ENCODE data around the gene PDGFA. TPM values are rescaled to one million over a fixed set of nuclear protein-coding genes. Genes with fewer than 3 reads are reported as not detected.

The PDGFA gene
- total RNA-seq, 2 donors from 2014 or later = 175 to 219 TPM

DNA sequence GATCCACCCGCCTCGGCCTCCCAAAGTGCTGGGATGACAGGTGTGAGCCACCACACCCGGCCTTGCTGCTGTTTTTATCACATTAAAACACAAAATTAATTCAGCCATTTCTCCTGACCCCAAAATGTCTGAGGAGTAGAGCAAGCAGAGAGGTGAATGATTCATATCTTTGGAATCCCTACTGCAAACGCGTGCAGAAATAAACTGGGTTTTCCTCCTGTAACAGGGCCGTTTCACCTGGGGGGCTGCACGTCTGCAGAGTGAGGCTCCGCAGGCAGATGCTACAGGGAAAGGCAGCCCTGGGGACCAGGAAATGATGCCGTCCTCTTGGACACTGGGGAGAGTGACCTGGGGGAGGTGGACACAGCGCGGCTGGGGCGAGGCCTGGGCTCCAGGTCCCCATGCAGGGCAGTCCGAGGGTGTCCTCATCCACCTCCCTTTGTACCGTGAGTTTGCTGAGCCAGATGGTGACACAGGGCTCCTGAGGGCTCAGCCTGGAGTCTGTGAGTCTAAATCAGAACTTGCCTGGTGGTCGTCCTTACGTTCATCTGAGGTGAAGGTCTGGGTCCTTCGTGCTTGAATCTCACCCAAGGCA is 41.9 kb downstream of the PDGFA start:
- Histone ChIP-seq H3K4me1 (ENCODE audit: control insufficient read depth in 1 of 2, low read depth in 2 of 2) (peaks cover 0 to under 1% of the 10 kb centered on the region in 2 donors), H3K4me3 (no peak overlapping the region), H3K27ac (no peak overlapping the region), H3K36me3 (no peaks in the 10 kb centered on the region), H3K27me3 (replicated peaks; ENCODE audit: insufficient read depth) (no peaks in the 10 kb centered on the region), H3K9me3 (peaks cover 6% of the 10 kb centered on the region)
- TF ChIP-seq, protein P1, sequence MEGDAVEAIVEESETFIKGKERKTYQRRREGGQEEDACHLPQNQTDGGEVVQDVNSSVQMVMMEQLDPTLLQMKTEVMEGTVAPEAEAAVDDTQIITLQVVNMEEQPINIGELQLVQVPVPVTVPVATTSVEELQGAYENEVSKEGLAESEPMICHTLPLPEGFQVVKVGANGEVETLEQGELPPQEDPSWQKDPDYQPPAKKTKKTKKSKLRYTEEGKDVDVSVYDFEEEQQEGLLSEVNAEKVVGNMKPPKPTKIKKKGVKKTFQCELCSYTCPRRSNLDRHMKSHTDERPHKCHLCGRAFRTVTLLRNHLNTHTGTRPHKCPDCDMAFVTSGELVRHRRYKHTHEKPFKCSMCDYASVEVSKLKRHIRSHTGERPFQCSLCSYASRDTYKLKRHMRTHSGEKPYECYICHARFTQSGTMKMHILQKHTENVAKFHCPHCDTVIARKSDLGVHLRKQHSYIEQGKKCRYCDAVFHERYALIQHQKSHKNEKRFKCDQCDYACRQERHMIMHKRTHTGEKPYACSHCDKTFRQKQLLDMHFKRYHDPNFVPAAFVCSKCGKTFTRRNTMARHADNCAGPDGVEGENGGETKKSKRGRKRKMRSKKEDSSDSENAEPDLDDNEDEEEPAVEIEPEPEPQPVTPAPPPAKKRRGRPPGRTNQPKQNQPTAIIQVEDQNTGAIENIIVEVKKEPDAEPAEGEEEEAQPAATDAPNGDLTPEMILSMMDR (IDR thresholded peaks at IDR 0.05) = no peak
- DNase-seq (ENCODE audit: low spot score) (no peak), ATAC-seq (ENCODE audit: insufficient number of reproducible peaks, low FRiP score, low read depth) (no peak)

DNA sequence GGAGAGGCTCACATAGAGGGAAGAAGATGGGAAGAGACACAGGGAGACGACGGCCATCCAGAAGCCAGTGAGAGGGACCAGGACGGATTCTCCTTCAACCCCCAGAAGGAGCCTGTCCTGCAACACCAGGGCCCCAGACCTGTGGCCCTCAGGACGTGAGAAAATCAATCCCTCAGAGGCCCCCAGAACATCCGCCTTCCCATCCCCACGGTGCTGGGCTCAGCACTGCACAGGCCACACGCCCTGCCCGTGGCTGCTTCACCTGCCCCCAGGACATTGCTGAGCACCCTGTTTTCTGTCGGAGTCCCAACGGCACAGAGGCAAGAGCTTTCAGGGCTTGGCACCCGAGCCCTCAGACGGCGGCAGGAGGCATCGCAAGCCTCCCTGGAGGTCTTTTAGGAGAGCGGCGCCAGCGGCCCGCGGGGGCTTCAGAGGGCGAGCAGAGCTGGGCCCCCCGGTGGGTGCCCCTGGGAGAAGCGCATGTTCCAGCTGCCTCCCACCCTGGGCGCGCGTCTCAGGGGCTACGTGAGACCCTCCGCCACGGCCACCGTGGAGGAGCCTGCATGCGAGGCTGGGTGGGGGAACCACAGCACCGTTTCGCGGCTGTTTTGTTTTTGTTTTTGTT is 42.8 kb downstream of the PDGFA start:
- Histone ChIP-seq H3K36me3 (no peaks in the 10 kb centered on the region), H3K27me3 (replicated peaks; ENCODE audit: insufficient read depth) (no peaks in the 10 kb centered on the region), H3K4me1 (ENCODE audit: control insufficient read depth in 1 of 2, low read depth in 2 of 2) (peaks cover 4 to 7% of the 10 kb centered on the region in 2 donors), H3K27ac (no peak overlapping the region), H3K4me3 (no peak overlapping the region), H3K9me3 (peaks cover 6% of the 10 kb centered on the region)
- no peak for DNase-seq (ENCODE audit: low spot score)
- TF ChIP-seq, protein P1 (IDR thresholded peaks at IDR 0.05) = no peak
- no peak for ATAC-seq (ENCODE audit: insufficient number of reproducible peaks, low FRiP score, low read depth)

DNA sequence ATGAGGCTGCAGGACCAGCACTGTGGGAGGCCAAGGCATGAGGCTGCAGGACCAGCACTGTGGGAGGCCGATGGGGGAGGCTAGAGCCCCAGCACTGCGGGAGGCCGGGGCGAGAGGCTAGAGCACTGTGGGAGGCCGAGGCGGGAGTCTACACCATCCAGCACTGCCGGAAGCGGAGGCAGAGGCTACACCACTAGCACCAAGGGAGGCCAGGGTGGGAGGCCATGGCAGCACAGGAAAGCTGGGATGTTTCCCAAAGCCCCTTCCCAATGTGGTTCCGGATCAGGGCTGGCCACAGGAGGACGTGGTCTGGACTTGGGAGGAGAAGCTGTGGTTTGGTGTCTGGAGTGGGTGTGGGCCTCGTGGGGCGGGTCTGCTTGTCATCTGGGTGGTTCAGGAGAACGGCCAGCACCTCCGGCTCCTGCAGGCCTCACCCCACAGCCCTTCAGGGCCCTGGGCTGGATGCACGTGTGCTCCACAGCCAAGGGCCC is 43.6 kb downstream of the PDGFA start:
- no peak for ATAC-seq (ENCODE audit: insufficient number of reproducible peaks, low FRiP score, low read depth)
- Histone ChIP-seq H3K27ac (no peak overlapping the region), H3K4me1 (ENCODE audit: control insufficient read depth in 1 of 2, low read depth in 2 of 2) (peaks cover 10 to 14% of the 10 kb centered on the region in 2 donors), H3K27me3 (replicated peaks; ENCODE audit: insufficient read depth) (no peaks in the 10 kb centered on the region), H3K36me3 (no peaks in the 10 kb centered on the region), H3K9me3 (peaks cover 6% of the 10 kb centered on the region), H3K4me3 (no peak overlapping the region)
- DNase-seq (ENCODE audit: low spot score) = no peak
- TF ChIP-seq, protein P1 (IDR thresholded peaks at IDR 0.05) = no peak

DNA sequence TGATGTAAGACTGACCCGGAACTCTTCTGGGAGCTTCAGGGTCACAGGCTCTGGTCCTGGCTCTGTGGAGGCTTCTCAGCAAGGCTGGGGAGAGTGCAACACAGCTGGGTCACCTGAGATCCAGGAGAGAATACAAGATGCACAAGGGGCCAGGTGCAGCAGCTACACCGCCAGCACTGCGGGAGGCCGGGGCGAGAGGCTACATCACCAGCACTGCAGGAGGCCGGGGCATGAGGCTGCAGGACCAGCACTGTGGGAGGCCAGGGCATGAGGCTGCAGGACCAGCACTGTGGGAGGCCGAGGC is 44.3 kb downstream of the PDGFA start:
- DNase-seq (ENCODE audit: low spot score) = no peak
- Histone ChIP-seq H3K36me3 (no peaks in the 10 kb centered on the region), H3K27me3 (replicated peaks; ENCODE audit: insufficient read depth) (no peaks in the 10 kb centered on the region), H3K27ac (no peak overlapping the region), H3K4me3 (no peak overlapping the region), H3K9me3 (peaks cover 6% of the 10 kb centered on the region), H3K4me1 (ENCODE audit: control insufficient read depth in 1 of 2, low read depth in 2 of 2) (peaks cover 10 to 14% of the 10 kb centered on the region in 2 donors)
- no peak for ATAC-seq (ENCODE audit: insufficient number of reproducible peaks, low FRiP score, low read depth)
- TF ChIP-seq, protein P1 (IDR thresholded peaks at IDR 0.05) = no peak

DNA sequence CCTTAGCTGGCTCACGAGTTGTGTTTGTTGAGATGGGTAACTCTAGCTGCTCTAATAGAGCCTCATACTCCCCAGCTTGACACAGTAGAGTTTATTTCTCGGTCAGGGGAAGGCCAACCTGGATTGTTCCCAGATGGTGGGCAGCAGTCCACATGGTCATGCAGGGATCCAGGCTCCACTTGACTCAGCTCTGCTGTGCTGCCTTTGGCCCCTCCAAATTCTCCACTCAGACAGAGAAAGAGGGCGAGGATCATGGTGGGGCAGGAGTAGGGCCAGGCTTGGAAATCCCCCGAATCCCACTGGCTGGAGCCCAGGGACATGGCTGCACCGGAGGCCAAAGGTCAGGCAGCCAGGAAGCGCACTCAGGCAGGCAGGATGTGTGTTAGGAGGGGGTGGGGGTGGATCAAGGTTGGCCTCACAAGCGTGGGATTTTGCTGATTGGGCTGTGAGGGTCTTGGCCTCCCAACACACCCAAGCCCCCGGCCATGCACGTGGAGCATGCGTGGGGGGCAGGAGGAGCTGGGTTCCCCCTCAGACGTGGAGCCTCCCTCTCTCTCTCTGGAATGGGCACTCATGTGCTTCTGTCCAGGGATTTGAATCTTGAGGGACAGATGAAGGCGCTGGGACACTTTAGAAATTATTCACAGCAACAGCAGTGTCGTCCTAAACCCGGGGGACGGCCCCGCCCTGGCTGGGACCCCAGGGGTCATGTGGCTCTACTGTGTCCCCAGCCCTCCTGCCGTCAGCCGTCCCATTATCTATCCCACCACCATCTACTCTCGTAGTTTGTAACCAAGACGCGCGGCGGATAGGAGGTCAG is 44.8 kb downstream of the PDGFA start:
- Histone ChIP-seq H3K36me3 (no peaks in the 10 kb centered on the region), H3K27me3 (replicated peaks; ENCODE audit: insufficient read depth) (no peaks in the 10 kb centered on the region), H3K4me3 (no peak overlapping the region), H3K9me3 (peaks cover 6% of the 10 kb centered on the region), H3K4me1 (ENCODE audit: control insufficient read depth in 1 of 2, low read depth in 2 of 2) (peaks cover 10 to 15% of the 10 kb centered on the region in 2 donors), H3K27ac (no peak overlapping the region)
- no peak for ATAC-seq (ENCODE audit: insufficient number of reproducible peaks, low FRiP score, low read depth)
- TF ChIP-seq, protein P1 (IDR thresholded peaks at IDR 0.05) = no peak
- DNase-seq (ENCODE audit: low spot score) = no peak
